ENCODE data around the gene TRMO. TPM values are rescaled to one million over a fixed set of nuclear protein-coding genes. Genes with fewer than 3 reads are reported as not detected.
A peak's percentile ranks its signal among the peaks of the same experiment; 100 is the strongest.

The TRMO gene
- total and polyA plus RNA-seq, 2 donors (not counting 1 experiment from before 2014, with no cell fraction given): 12.9 to 15.8 TPM

DNA sequence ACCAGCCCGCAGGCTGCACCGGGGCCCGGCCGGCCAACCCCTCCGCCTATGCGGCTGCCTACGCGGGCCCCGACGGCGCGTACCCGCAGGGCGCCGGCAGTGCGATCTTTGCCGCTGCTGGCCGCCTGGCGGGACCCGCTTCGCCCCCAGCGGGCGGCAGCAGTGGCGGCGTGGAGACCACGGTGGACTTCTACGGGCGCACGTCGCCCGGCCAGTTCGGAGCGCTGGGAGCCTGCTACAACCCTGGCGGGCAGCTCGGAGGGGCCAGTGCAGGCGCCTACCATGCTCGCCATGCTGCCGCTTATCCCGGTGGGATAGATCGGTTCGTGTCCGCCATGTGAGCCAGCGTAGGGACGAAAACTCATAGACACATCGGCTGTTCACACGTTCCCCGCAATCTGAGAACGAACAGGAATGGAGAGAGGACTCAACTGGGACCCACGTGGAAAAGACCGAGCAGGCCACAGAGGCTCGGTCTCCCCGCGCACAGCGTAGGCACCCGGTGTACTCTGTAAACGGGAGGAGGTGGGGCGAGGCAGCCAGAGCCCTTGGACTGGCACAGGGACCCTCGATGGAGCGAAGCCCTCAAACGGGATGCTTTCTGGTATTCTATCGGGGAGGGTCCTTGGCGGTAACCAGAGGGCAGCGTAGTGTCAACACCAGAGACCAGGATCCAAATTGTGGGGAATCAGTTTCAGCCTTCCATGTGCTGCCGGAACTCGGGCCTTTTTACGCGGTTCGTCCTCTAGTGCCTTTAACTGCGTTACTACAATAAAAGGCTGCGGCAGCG, 67.4 kb downstream of the TRMO start:
- no peak for DNase-seq (ENCODE audit: low read depth in 2 of 2)
- Histone ChIP-seq H4K20me1 (ENCODE audit: control insufficient read depth, extremely low read depth, insufficient read depth, low read length) (no peaks in the 10 kb centered on the region), H3K27ac (ENCODE audit: insufficient read depth, low read length) (no peak overlapping the region), H3K9ac (ENCODE audit: insufficient read depth, low read length) (no peak overlapping the region), H3K4me3 (replicated peaks in 1 of 4; ENCODE audit: control extremely low read depth in 1 of 4, insufficient read depth in 1 of 4, low read depth in 3 of 4, low read length in 4 of 4) (peak overlapping the region in 1 of 4 experiments; percentile 14), H3K27me3 (ENCODE audit: control insufficient read depth, insufficient read depth, low read length) (peaks cover 81% of the 10 kb centered on the region), H2AFZ (ENCODE audit: low read length) (no peak overlapping the region), H3K79me2 (ENCODE audit: control insufficient read depth, insufficient read depth, low read length) (no peaks in the 10 kb centered on the region), H3K4me1 (ENCODE audit: control insufficient read depth, extremely low read depth, insufficient read depth, low read length) (no peaks in the 10 kb centered on the region), H3K9me3 (ENCODE audit: control insufficient read depth, insufficient read depth, low read depth, low read length) (no peaks in the 10 kb centered on the region), H3K36me3 (ENCODE audit: control insufficient read depth, insufficient read depth, low read length) (no peaks in the 10 kb centered on the region), H3K4me2 (ENCODE audit: extremely low read depth, insufficient read depth, low read length) (no peak overlapping the region)
- TF ChIP-seq, protein P1, sequence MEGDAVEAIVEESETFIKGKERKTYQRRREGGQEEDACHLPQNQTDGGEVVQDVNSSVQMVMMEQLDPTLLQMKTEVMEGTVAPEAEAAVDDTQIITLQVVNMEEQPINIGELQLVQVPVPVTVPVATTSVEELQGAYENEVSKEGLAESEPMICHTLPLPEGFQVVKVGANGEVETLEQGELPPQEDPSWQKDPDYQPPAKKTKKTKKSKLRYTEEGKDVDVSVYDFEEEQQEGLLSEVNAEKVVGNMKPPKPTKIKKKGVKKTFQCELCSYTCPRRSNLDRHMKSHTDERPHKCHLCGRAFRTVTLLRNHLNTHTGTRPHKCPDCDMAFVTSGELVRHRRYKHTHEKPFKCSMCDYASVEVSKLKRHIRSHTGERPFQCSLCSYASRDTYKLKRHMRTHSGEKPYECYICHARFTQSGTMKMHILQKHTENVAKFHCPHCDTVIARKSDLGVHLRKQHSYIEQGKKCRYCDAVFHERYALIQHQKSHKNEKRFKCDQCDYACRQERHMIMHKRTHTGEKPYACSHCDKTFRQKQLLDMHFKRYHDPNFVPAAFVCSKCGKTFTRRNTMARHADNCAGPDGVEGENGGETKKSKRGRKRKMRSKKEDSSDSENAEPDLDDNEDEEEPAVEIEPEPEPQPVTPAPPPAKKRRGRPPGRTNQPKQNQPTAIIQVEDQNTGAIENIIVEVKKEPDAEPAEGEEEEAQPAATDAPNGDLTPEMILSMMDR (conservative IDR thresholded peaks at IDR 0.05 in 1 of 2, IDR thresholded peaks at IDR 0.05 in 1 of 2; ENCODE audit: low read depth in 1 of 2, low read length in 2 of 2): no peak
- peak; percentile 100 for TF ChIP-seq EZH2 (IDR thresholded peaks at IDR 0.05; ENCODE audit: low read length, missing control alignments)

Other genes with a start within 250 kb of the TRMO start
- 6.4 and 9.7 TPM in 2 replicates for gene XPA, start 225.2 kb downstream of the TRMO start, total RNA-seq
- 4.2 and 6.1 TPM in 2 replicates for gene XPA, start 225.2 kb downstream of the TRMO start, polyA plus RNA-seq
- gene FOXE1, start 69.3 kb downstream of the TRMO start, total RNA-seq: not detected in 2 replicates
- 0.01 and 2.0 TPM in 2 replicates for gene FOXE1, start 69.3 kb downstream of the TRMO start, polyA plus RNA-seq
- not detected in 2 replicates for gene HEMGN, start 15.7 kb upstream of the TRMO start, total RNA-seq
- not detected in 2 replicates for gene HEMGN, start 15.7 kb upstream of the TRMO start, polyA plus RNA-seq
- gene ANP32B, start 60.8 kb upstream of the TRMO start, total RNA-seq: 12.3 and 16.7 TPM in 2 replicates
- 62.0 and 73.7 TPM in 2 replicates for gene ANP32B, start 60.8 kb upstream of the TRMO start, polyA plus RNA-seq
- gene NANS, start 134.2 kb upstream of the TRMO start, total RNA-seq: 81.9 and 83.9 TPM in 2 replicates
- 90.7 and 105 TPM in 2 replicates for gene NANS, start 134.2 kb upstream of the TRMO start, polyA plus RNA-seq
- 4.4 and 8.6 TPM in 2 replicates for gene TRIM14, start 196.7 kb upstream of the TRMO start, total RNA-seq
- gene TRIM14, start 196.7 kb upstream of the TRMO start, polyA plus RNA-seq: 7.8 and 16.3 TPM in 2 replicates